Measurements from ENCODE around the gene ERGIC1.

ERGIC1 gene

GRCh38 chr5:172926008-172926523 lies 92.0 kb downstream of the ERGIC1 start:
- Histone ChIP-seq H3K9me3 (ENCODE audit: control insufficient read depth, low read length) (no peaks in the 10 kb centered on the region), H3K36me3 (ENCODE audit: control insufficient read depth, insufficient read depth, low read length) (peaks cover 38% of the 10 kb centered on the region), H3K27ac (ENCODE audit: low read depth, low read length, severe bottlenecking) (no peak overlapping the region), H3K4me1 (ENCODE audit: control insufficient read depth, insufficient read depth, low read length, poor library complexity, severe bottlenecking) (peaks cover 13% of the 10 kb centered on the region), H3K4me3 (ENCODE audit: extremely low read depth, insufficient read depth, low read length, poor library complexity, severe bottlenecking) (no peak overlapping the region)
- WGBS, 2 experiments (ENCODE audit: insufficient coverage in 2 of 2): 100% methylated on average over 1 of the region's 2 CpGs; no CpG with 5 or more reads in 1 of the 2 experiments

GRCh38 chr5:172926796-172927195 lies 92.7 kb downstream of the ERGIC1 start:
- H3K4me1 ChIP-seq (ENCODE audit: control insufficient read depth, insufficient read depth, low read length, poor library complexity, severe bottlenecking): peaks cover 21% of the 10 kb centered on the region
- H3K27ac ChIP-seq (ENCODE audit: low read depth, low read length, severe bottlenecking): no peak overlapping the region
- no peaks in the 10 kb centered on the region for H3K9me3 ChIP-seq (ENCODE audit: control insufficient read depth, low read length)
- peaks cover 35% of the 10 kb centered on the region for H3K36me3 ChIP-seq (ENCODE audit: control insufficient read depth, insufficient read depth, low read length)
- WGBS, 2 experiments (ENCODE audit: insufficient coverage in 2 of 2): 88 to 91% methylated on average over 7 to 12 of the region's 12 CpGs
- H3K4me3 ChIP-seq (ENCODE audit: extremely low read depth, insufficient read depth, low read length, poor library complexity, severe bottlenecking): no peak overlapping the region

- H3K4me3 ChIP-seq (ENCODE audit: extremely low read depth, insufficient read depth, low read length, poor library complexity, severe bottlenecking): no peak overlapping the region
- no peaks in the 10 kb centered on the region for H3K9me3 ChIP-seq (ENCODE audit: control insufficient read depth, low read length)
- H3K27ac ChIP-seq (ENCODE audit: low read depth, low read length, severe bottlenecking): no peak overlapping the region
- WGBS, 2 experiments (ENCODE audit: insufficient coverage in 2 of 2): 97 to 100% methylated on average over 3 of the region's 3 CpGs
- peaks cover 32% of the 10 kb centered on the region for H3K4me1 ChIP-seq (ENCODE audit: control insufficient read depth, insufficient read depth, low read length, poor library complexity, severe bottlenecking)
- H3K36me3 ChIP-seq (ENCODE audit: control insufficient read depth, insufficient read depth, low read length): peaks cover 42% of the 10 kb centered on the region
These were observed 95.4 kb downstream of the ERGIC1 start for GRCh38 chr5:172929371-172929838.

GRCh38 chr5:172931001-172931536 lies 97.0 kb downstream of the ERGIC1 start:
- H3K4me3 ChIP-seq (ENCODE audit: extremely low read depth, insufficient read depth, low read length, poor library complexity, severe bottlenecking): no peak overlapping the region
- peaks cover 32% of the 10 kb centered on the region for H3K4me1 ChIP-seq (ENCODE audit: control insufficient read depth, insufficient read depth, low read length, poor library complexity, severe bottlenecking)
- H3K27ac ChIP-seq (ENCODE audit: low read depth, low read length, severe bottlenecking): peak overlapping the region; percentile 80
- H3K9me3 ChIP-seq (ENCODE audit: control insufficient read depth, low read length): no peaks in the 10 kb centered on the region
- 75 to 83% methylated on average over 8 of the region's 9 CpGs for WGBS, 2 experiments (ENCODE audit: insufficient coverage in 2 of 2)
- H3K36me3 ChIP-seq (ENCODE audit: control insufficient read depth, insufficient read depth, low read length): peaks cover 48% of the 10 kb centered on the region

GRCh38 chr5:172932313-172933017 lies 98.4 kb downstream of the ERGIC1 start:
- Histone ChIP-seq H3K4me3 (ENCODE audit: extremely low read depth, insufficient read depth, low read length, poor library complexity, severe bottlenecking) (no peak overlapping the region), H3K36me3 (ENCODE audit: control insufficient read depth, insufficient read depth, low read length) (peaks cover 52% of the 10 kb centered on the region), H3K9me3 (ENCODE audit: control insufficient read depth, low read length) (no peaks in the 10 kb centered on the region), H3K27ac (ENCODE audit: low read depth, low read length, severe bottlenecking) (peak overlapping the region; percentile 10), H3K4me1 (ENCODE audit: control insufficient read depth, insufficient read depth, low read length, poor library complexity, severe bottlenecking) (peaks cover 32% of the 10 kb centered on the region)
- WGBS, 2 experiments (ENCODE audit: insufficient coverage in 2 of 2): 16 to 19% methylated on average over 20 to 21 of the region's 22 CpGs

DNA sequence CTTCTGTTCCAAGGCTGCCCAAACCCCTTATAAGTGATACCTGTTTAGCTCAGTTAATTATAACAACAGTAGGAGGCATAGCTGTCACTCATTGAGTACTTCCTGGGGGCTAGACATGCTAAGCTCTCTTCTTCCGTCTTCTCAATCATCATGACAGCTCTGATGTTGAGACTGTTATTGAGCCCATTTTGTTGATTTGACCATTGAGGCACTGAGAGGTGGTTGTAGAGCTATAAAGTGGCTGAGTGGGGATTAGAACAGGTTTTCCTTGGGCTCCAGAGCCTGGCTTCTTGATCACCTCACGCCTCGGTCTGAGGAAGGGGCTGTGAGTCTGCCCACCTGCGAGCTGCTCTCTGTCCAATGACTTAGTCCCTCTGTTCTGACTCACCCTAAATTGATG lies 99.2 kb downstream of the ERGIC1 start:
- no peak overlapping the region for H3K4me3 ChIP-seq (ENCODE audit: extremely low read depth, insufficient read depth, low read length, poor library complexity, severe bottlenecking)
- WGBS, 2 experiments (ENCODE audit: insufficient coverage in 2 of 2): 94 to 96% methylated on average over 4 of the region's 4 CpGs

GRCh38 chr5:172935096-172935495 lies 101.0 kb downstream of the ERGIC1 start:
- 94 to 99% methylated on average over 8 to 13 of the region's 14 CpGs for WGBS, 2 experiments (ENCODE audit: insufficient coverage in 2 of 2)
- H3K9me3 ChIP-seq (ENCODE audit: control insufficient read depth, low read length): no peaks in the 10 kb centered on the region
- H3K4me1 ChIP-seq (ENCODE audit: control insufficient read depth, insufficient read depth, low read length, poor library complexity, severe bottlenecking): peaks cover 29% of the 10 kb centered on the region
- H3K27ac ChIP-seq (ENCODE audit: low read depth, low read length, severe bottlenecking): no peak overlapping the region
- H3K36me3 ChIP-seq (ENCODE audit: control insufficient read depth, insufficient read depth, low read length): peaks cover 64% of the 10 kb centered on the region
- no peak overlapping the region for H3K4me3 ChIP-seq (ENCODE audit: extremely low read depth, insufficient read depth, low read length, poor library complexity, severe bottlenecking)

More for the DNA sequence above, 99.2 kb downstream of the ERGIC1 start:
- H3K36me3 ChIP-seq (ENCODE audit: control insufficient read depth, insufficient read depth, low read length): peaks cover 60% of the 10 kb centered on the region
- peaks cover 32% of the 10 kb centered on the region for H3K4me1 ChIP-seq (ENCODE audit: control insufficient read depth, insufficient read depth, low read length, poor library complexity, severe bottlenecking)
- H3K9me3 ChIP-seq (ENCODE audit: control insufficient read depth, low read length): no peaks in the 10 kb centered on the region
- H3K27ac ChIP-seq (ENCODE audit: low read depth, low read length, severe bottlenecking): no peak overlapping the region

DNA sequence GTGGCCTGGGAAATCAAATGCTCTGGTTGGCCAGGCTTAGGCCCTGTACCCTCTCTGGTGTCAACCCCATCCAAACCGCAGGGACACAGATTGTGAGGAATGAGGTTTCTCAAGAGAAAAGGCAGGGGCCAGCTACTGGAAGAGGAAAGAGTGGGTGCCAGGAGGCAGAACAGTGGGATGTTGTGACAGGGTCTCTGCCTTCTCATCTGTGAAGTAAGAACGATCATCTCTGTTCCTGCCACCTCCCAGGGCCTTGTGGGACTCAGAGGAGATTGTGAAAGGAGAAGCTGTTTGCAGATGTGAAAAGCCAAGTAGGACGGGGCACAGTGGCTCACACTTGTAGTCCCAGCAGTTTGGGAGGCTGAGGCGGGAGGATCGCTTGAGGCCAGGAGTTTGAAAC lies 102.3 kb downstream of the ERGIC1 start:
- Histone ChIP-seq H3K4me3 (ENCODE audit: extremely low read depth, insufficient read depth, low read length, poor library complexity, severe bottlenecking) (no peak overlapping the region), H3K36me3 (ENCODE audit: control insufficient read depth, insufficient read depth, low read length) (peaks cover 77% of the 10 kb centered on the region), H3K4me1 (ENCODE audit: control insufficient read depth, insufficient read depth, low read length, poor library complexity, severe bottlenecking) (peaks cover 21% of the 10 kb centered on the region), H3K9me3 (ENCODE audit: control insufficient read depth, low read length) (no peaks in the 10 kb centered on the region), H3K27ac (ENCODE audit: low read depth, low read length, severe bottlenecking) (no peak overlapping the region)
- 94 to 96% methylated on average over 5 of the region's 5 CpGs for WGBS, 2 experiments (ENCODE audit: insufficient coverage in 2 of 2)

DNA sequence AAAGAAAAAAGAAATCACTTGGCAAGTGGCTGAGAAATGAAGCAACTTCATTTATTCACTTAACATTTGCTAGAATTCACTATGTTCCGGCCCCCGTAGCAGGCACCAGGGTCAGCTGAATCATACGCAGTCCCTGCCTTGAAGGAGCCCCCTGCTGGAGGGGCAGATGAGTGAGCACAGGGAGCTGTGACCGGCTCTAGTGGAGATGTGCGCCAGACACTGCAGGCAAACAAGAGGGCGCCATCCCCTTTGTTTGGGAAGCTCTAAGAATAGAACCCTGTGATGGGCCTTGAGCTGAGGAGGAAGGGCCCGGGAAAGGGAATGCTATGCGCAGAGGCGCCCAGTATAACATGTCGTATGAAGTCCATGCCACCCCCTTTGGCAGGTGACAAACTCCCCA lies 105.0 kb downstream of the ERGIC1 start:
- 82 to 88% methylated on average over 9 to 10 of the region's 10 CpGs for WGBS, 2 experiments (ENCODE audit: insufficient coverage in 2 of 2)
- H3K36me3 ChIP-seq (ENCODE audit: control insufficient read depth, insufficient read depth, low read length): peaks cover 67% of the 10 kb centered on the region

GRCh38 chr5:172939611-172940267 lies 105.7 kb downstream of the ERGIC1 start:
- peak overlapping the region; percentile 73 for H3K27ac ChIP-seq (ENCODE audit: low read depth, low read length, severe bottlenecking)
- peaks cover 65% of the 10 kb centered on the region for H3K36me3 ChIP-seq (ENCODE audit: control insufficient read depth, insufficient read depth, low read length)
- no peak overlapping the region for H3K4me3 ChIP-seq (ENCODE audit: extremely low read depth, insufficient read depth, low read length, poor library complexity, severe bottlenecking)
- peaks cover 28% of the 10 kb centered on the region for H3K4me1 ChIP-seq (ENCODE audit: control insufficient read depth, insufficient read depth, low read length, poor library complexity, severe bottlenecking)
- H3K9me3 ChIP-seq (ENCODE audit: control insufficient read depth, low read length): no peaks in the 10 kb centered on the region
- 90 to 91% methylated on average over 14 of the region's 16 CpGs for WGBS, 2 experiments (ENCODE audit: insufficient coverage in 2 of 2)

More for the DNA sequence above, 105.0 kb downstream of the ERGIC1 start:
- Histone ChIP-seq H3K27ac (ENCODE audit: low read depth, low read length, severe bottlenecking) (peak overlapping the region; percentile 73), H3K4me3 (ENCODE audit: extremely low read depth, insufficient read depth, low read length, poor library complexity, severe bottlenecking) (no peak overlapping the region), H3K4me1 (ENCODE audit: control insufficient read depth, insufficient read depth, low read length, poor library complexity, severe bottlenecking) (peaks cover 26% of the 10 kb centered on the region), H3K9me3 (ENCODE audit: control insufficient read depth, low read length) (no peaks in the 10 kb centered on the region)
